HG03108 (cell line): ENCODE data around the gene GBX2.

Experiments
- ATAC-seq: cut with Tn5 transposase; IDR thresholded peaks from one replicate; pipeline ENCODE4 v1.9.1; 2021; ENCODE audit warnings: moderate library complexity; ENCODE audit not compliant: unreplicated experiment

The GBX2 gene

DNA sequence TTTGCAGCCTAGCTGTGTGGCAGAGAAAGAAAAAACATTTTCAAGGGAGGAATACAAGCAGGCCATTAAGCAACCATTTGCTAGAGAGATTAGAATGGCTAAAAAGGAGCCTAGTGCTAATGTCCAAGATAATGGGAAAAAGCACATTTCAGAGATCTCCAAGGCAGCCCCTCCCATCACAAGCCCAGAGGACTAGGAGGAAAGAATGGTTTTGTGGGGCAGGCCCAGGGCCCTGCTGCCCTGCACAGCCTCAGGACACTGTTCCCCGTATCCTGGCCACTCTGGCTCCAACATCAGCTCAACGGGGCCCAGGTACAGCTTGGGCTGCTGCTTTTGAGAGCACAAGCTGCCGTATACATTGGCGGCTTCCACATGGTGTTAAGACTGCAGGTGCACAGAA lies 16.5 kb upstream of the GBX2 start:
- no peak for ATAC-seq

GRCh38 chr2:236180831-236181453 lies 12.8 kb upstream of the GBX2 start:
- ATAC-seq, result no peak

DNA sequence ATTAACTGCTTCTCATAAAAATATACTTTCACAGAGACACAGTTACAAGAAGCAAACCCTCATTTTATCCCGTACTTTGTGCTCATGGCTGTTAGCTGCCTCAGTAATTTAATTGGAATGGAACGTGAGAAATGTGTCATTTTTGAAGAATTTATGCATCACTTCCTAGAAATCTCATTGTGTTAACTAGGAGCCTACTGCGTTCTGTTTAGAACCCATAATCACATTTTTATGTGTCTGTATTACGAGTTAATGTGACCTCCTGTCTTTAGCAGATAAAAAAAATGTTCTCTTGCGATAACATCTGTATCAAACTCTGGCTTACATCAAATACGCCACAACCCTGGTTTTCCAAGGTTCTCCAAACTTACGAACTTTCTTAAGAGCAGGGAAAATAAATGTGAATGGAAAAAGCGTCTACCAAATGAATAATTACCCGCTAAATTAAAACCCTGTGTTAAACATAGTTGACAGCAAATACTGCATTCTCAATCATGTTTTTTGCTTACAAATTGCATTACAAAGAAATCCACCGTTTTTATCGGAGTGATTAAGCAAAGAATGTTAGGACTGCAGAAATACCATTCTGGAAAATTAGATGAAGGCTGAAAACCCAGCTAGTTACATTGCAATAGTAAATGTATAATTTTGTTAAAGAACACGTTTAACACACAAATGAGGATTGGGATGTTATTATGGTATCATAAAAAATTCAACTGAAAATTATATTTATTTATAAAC lies 12.1 kb upstream of the GBX2 start:
- ATAC-seq, result no peak

GRCh38 chr2:236179236-236180075 lies 11.3 kb upstream of the GBX2 start:
- ATAC-seq, result no peak

GRCh38 chr2:236178890-236179235 lies 10.7 kb upstream of the GBX2 start:
- ATAC-seq, result no peak

GRCh38 chr2:236177967-236178889 lies 10.0 kb upstream of the GBX2 start:
- ATAC-seq, result no peak

DNA sequence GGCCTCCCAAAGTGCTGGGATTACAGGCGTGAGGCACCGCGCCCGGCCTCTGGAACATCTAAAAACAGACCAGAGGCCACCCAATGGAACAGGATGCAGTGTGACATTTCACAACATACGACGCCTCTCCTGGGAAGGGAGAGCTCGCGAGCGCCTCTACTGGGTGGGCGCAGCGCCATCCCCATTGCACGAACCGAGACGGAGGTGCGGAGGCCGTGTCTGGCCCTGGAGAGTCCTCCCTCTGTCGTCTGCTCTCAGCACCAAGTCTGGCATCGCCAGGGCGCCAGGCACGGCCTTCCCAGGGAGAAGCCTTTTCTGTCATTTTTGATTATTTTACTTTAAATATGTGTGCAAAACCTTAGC lies 9.4 kb upstream of the GBX2 start:
- ATAC-seq, result no peak

- no peak for ATAC-seq
Observed at GRCh38 chr2:236176951-236177350, 8.8 kb upstream of the GBX2 start.

DNA sequence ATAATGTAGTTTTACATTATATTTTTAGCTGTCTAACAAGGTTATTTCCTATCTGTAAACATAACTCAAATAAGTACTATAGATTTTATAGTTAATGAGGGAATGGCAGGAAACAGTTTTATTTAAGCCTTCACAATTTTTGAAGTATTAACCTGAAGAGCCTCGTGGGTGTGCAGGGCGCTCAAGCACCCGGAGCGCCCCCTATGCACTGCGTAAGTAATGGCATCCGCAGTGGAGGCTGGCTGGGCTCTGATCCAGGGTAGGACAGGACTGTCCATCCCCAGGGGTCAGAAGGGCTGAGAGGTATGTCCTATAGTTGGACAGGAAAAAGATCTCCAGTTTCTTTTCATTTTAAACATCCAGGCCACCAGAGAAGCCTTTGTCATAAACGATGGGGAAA lies 8.2 kb upstream of the GBX2 start:
- no peak for ATAC-seq

- no peak for ATAC-seq
Observed at GRCh38 chr2:236175548-236176150, 7.5 kb upstream of the GBX2 start.

DNA sequence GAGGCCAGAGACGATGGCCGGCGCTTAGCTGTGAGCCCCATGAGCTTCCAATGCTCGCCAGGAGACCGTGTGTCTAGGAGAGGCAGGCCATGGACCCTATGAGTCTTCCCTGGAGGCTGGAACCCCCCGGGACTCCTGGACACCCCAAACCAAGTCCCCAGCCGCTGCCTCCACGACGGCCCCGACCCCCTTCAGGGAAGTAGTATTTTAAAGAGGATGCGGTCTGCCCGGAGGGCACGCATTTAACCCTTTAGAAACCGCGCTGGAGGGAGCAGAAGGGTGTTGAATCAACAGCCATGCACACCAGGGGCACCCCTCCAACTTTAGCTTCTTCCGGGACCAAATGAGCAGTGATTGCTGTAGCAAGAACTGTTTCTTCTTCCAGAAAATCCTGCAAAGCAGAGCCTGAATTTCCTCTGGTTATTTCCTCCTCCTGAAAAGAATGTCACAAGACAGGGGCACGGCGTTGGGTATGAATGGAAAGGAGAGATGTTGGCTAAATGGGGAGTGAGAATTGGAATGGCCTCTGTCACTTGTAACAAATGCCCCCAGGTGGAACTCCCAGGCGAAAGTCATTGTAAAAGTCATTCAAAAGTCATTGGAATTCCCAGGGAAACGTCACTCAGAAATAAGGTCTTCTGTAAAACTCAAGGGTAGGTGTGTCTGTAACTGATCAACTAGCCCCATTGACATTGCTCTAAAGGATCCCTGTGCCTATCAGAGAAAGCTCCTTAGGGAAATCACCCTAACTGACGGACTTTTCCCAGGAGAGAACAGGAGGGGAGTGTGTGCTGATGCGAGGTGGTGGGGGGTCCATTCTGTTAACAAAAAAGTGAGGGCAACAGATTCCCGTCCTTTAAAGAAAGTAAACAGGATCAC lies 5.8 kb upstream of the GBX2 start:
- no peak for ATAC-seq

DNA sequence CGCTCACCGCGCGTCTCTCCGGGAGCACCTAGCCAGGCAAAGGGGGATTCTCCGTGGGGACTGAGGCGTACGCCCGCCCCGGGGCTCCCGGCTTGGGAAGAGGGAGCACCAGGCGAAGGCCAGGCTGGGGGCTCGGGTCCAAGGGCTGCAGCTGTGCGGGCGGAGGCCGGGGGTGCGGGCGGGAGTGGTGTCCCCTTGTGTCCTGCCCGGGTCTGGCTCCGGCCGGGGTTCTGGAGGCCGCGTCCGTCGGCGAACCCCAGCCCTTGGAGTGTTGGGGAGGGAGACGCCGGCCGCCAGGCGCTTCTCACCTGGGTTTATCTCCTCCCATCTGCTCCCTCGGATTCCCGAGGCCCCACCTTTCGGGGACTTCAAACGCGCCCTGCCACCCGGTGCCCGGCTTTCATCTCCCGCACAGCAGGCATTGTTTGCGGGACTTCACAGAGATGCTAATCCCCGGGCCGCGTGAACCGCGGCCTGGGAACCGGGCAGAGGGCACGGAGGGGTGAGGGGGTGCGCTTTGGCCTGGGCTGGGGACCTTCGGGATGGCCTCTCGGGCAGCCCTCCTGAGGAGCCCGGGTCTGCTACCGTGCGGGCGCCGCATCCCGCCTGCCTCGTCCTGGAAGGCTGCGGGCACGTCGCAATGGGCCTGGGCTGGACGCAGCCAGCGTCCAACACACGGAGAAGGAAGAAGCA lies 5.0 kb upstream of the GBX2 start:
- ATAC-seq, result no peak

DNA sequence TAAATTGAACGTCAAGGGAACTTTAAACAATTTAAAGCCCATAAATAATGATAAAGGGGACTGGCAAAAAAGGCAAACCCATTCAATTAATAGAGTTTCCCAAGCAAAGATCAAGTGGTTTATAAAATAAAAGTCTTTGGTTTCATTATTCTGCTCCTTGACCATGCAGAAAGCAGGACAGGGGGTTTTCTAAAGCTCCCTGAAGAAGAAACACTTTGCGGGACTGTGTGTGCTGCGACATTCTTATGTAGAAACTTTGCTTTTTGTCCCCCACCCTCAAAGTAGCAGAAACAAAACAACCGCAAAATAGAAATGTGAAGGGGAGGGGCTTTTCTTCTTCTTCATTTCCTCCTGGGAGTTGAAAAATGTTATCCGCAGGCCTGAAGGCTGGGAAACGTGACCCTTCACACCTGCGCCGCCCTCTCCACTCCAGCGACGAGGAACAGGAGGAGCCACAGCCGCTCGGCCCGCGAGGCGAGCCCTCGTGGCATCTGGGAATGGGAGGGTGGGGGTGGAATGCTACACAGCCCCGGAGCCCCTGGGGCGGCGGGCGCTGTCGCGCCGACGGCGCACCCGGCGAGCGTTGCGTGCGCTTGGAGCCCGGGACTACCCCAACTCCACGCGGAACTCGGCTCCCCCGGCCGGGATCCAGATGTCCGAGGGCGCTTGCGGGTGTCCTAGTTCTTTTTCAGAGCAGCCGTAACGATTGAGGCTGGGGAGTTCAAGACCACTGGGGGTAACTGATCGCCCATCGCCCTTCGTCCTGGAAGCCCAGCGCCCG lies 4.3 kb upstream of the GBX2 start:
- no peak for ATAC-seq

GRCh38 chr2:236171680-236172254 lies 3.6 kb upstream of the GBX2 start:
- ATAC-seq, result no peak

- no peak for ATAC-seq
Observed at GRCh38 chr2:236171181-236171679, 3.0 kb upstream of the GBX2 start.

- ATAC-seq, result no peak
Observed at GRCh38 chr2:236170590-236171165, 2.5 kb upstream of the GBX2 start.
